KMS-11 (cell line): ENCODE measurements around the gene MCF2L.

Experiments
- H2AFZ ChIP-seq: fragments of 200-600 bp; sonication (generic); 2 replicates; pipeline ENCODE4 v1.6.1; 2016; ENCODE audit warnings: antibody characterized with exemption, mixed run types, low read depth
- H3K27ac ChIP-seq: fragments of 200-600 bp; sonication (generic); 2 replicates; pipeline ENCODE4 v1.6.1; 2016; ENCODE audit warnings: mild to moderate bottlenecking, mixed run types
- H3K27me3 ChIP-seq: fragments of 200-600 bp; sonication (generic); 2 replicates; pipeline ENCODE4 v1.6.1; 2017; ENCODE audit warnings: mild to moderate bottlenecking, low read depth, mixed run types, moderate library complexity; ENCODE audit not compliant: insufficient read depth
- H3K36me3 ChIP-seq: fragments of 200-600 bp; sonication (generic); 2 replicates; pipeline ENCODE4 v1.6.1; 2017; ENCODE audit warnings: mild to moderate bottlenecking, mixed run types; ENCODE audit not compliant: insufficient read depth
- H3K4me1 ChIP-seq: fragments of 200-600 bp; sonication (generic); 2 replicates; pipeline ENCODE4 v1.6.1; 2016; ENCODE audit warnings: mild to moderate bottlenecking, low read depth, mixed run types; ENCODE audit not compliant: poor library complexity, severe bottlenecking
- H3K4me2 ChIP-seq: fragments of 200-600 bp; sonication (generic); 2 replicates; pipeline ENCODE4 v1.7.0; 2016; ENCODE audit warnings: mild to moderate bottlenecking, mixed run types
- H3K4me3 ChIP-seq: fragments of 200-600 bp; sonication (generic); IDR thresholded peaks from 2 replicates; pipeline ENCODE4 v1.6.1; 2017; ENCODE audit warnings: low read depth, low read length, mixed read lengths; ENCODE audit not compliant: insufficient read depth
- H3K79me2 ChIP-seq: fragments of 200-600 bp; sonication (generic); 2 replicates; pipeline ENCODE4 v1.6.1; 2016; ENCODE audit warnings: low read depth, mixed run types; ENCODE audit not compliant: insufficient read depth
- H3K9ac ChIP-seq: fragments of 200-600 bp; sonication (generic); 2 replicates; pipeline ENCODE4 v1.6.1; 2016; ENCODE audit warnings: mild to moderate bottlenecking, mixed run types
- H4K20me1 ChIP-seq: fragments of 200-600 bp; sonication (generic); 2 replicates; pipeline ENCODE4 v1.6.1; 2016; ENCODE audit warnings: mild to moderate bottlenecking, mixed run types; ENCODE audit not compliant: insufficient read depth
- TF ChIP-seq, protein P1 (sequence below): fragments of 200-600 bp; sonication (generic); conservative IDR thresholded peaks from 2 replicates; pipeline ENCODE4 v1.6.1; 2017; ENCODE audit warnings: low read depth, mild to moderate bottlenecking, antibody characterized with exemption, low read length, moderate library complexity, mixed read lengths

The MCF2L gene

DNA sequence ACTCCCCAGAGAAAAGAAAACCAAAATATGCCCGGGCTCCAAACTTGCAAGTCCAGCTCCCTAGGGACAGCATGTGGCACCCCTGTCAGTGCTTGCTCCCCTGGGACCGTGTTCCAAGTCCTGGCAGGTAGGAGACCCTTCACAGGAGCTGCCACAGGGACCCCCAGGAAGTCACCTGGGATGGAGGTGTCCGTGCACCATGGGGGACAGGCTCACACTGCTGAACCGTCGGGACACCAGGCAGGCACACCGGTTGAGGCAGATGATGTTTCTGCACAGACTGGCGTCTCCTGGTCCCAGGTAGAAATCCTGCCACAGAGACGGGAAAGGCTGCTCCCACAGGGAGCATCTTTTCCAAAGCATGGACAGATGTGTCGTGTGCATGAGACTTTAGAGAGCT lies 177.7 kb downstream of the MCF2L start:
- TF ChIP-seq, protein P1, sequence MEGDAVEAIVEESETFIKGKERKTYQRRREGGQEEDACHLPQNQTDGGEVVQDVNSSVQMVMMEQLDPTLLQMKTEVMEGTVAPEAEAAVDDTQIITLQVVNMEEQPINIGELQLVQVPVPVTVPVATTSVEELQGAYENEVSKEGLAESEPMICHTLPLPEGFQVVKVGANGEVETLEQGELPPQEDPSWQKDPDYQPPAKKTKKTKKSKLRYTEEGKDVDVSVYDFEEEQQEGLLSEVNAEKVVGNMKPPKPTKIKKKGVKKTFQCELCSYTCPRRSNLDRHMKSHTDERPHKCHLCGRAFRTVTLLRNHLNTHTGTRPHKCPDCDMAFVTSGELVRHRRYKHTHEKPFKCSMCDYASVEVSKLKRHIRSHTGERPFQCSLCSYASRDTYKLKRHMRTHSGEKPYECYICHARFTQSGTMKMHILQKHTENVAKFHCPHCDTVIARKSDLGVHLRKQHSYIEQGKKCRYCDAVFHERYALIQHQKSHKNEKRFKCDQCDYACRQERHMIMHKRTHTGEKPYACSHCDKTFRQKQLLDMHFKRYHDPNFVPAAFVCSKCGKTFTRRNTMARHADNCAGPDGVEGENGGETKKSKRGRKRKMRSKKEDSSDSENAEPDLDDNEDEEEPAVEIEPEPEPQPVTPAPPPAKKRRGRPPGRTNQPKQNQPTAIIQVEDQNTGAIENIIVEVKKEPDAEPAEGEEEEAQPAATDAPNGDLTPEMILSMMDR, result no peak
- H3K4me1 ChIP-seq, result no peaks in the 10 kb centered on the region
- no peak overlapping the region for H2AFZ ChIP-seq
- no peak overlapping the region for H3K27ac ChIP-seq
- H4K20me1 ChIP-seq, result no peaks in the 10 kb centered on the region
- no peak overlapping the region for H3K4me3 ChIP-seq
- H3K79me2 ChIP-seq, result no peaks in the 10 kb centered on the region
- H3K9ac ChIP-seq, result no peak overlapping the region
- no peaks in the 10 kb centered on the region for H3K36me3 ChIP-seq
- no peaks in the 10 kb centered on the region for H3K27me3 ChIP-seq
- no peak overlapping the region for H3K4me2 ChIP-seq

DNA sequence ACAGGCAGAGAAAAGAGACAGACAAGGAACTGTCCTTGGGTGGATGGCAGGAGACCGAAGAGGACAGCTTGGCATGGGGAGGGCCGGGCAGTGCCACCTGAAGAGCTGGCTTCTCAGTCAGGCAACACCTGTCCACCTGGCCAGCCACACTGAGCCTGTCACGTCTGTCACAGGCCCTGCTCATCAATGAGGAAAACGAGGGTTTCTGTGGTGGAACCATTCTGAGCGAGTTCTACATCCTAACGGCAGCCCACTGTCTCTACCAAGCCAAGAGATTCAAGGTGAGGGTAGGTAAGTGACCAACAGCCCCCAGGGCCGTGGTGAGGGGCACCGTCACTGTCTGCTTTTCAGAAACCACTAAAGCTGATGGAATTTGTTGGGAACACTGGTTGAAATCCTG lies 178.2 kb downstream of the MCF2L start:
- no peaks in the 10 kb centered on the region for H3K36me3 ChIP-seq
- H3K27ac ChIP-seq, result no peak overlapping the region
- no peak overlapping the region for H2AFZ ChIP-seq
- H4K20me1 ChIP-seq, result no peaks in the 10 kb centered on the region
- H3K27me3 ChIP-seq, result no peaks in the 10 kb centered on the region
- H3K4me3 ChIP-seq, result no peak overlapping the region
- TF ChIP-seq, protein P1, result no peak
- no peak overlapping the region for H3K4me2 ChIP-seq
- no peaks in the 10 kb centered on the region for H3K79me2 ChIP-seq
- peaks cover 1% of the 10 kb centered on the region for H3K4me1 ChIP-seq
- no peak overlapping the region for H3K9ac ChIP-seq

DNA sequence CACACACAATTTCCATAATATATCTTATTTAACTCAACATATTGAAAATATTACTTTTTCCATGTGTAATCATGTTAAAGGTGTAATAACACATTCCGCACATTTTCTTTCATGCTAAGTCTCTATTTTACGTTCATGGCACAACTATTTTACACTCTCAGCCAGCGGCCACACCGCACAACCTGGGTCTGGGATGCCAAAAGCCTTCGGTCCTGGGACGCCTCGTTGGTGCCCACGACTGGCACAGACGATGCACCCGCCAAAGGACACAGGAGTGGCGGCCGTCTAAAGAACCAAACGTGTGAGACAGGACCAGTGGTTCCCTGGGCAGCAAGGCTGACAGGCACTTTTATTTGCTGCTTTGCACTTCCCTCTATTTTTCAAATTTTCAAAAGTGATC lies 179.4 kb downstream of the MCF2L start:
- H3K4me2 ChIP-seq, result no peak overlapping the region
- H4K20me1 ChIP-seq, result no peaks in the 10 kb centered on the region
- H3K79me2 ChIP-seq, result no peaks in the 10 kb centered on the region
- H3K4me3 ChIP-seq, result no peak overlapping the region
- no peak overlapping the region for H2AFZ ChIP-seq
- no peaks in the 10 kb centered on the region for H3K36me3 ChIP-seq
- peaks cover 5% of the 10 kb centered on the region for H3K4me1 ChIP-seq
- H3K27me3 ChIP-seq, result no peaks in the 10 kb centered on the region
- TF ChIP-seq, protein P1, result no peak
- H3K27ac ChIP-seq, result no peak overlapping the region
- no peak overlapping the region for H3K9ac ChIP-seq

DNA sequence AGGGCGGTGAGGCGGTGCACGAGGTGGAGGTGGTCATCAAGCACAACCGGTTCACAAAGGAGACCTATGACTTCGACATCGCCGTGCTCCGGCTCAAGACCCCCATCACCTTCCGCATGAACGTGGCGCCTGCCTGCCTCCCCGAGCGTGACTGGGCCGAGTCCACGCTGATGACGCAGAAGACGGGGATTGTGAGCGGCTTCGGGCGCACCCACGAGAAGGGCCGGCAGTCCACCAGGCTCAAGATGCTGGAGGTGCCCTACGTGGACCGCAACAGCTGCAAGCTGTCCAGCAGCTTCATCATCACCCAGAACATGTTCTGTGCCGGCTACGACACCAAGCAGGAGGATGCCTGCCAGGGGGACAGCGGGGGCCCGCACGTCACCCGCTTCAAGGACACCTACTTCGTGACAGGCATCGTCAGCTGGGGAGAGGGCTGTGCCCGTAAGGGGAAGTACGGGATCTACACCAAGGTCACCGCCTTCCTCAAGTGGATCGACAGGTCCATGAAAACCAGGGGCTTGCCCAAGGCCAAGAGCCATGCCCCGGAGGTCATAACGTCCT lies 180.0 kb downstream of the MCF2L start:
- Histone ChIP-seq H3K27me3 (no peaks in the 10 kb centered on the region), H3K4me3 (no peak overlapping the region), H3K9ac (no peak overlapping the region), H3K36me3 (no peaks in the 10 kb centered on the region), H2AFZ (no peak overlapping the region), H3K27ac (no peak overlapping the region), H3K79me2 (no peaks in the 10 kb centered on the region), H4K20me1 (no peaks in the 10 kb centered on the region), H3K4me1 (peaks cover 5% of the 10 kb centered on the region), H3K4me2 (no peak overlapping the region)
- TF ChIP-seq, protein P1, result no peak
